Measurements from ENCODE around the gene MBNL1.

MBNL1 gene

DNA sequence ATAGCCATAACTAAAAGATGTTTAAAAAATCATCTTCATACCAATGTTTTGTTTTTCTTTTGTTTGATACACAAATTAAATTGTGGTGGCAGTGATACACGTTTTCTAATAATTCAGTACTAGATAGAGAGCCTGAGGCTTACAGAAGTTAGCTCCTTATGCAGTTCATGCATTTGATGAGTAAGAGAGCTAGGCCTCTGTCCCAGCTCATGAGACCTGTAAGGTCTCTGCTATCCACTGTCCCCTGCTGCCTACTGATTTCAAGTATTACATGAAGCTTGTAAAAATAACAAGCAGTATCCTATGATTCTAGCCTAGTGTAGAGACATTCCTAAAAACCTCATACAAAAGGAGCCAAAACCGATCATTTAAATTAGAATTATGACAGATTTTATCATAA lies 144.5 kb downstream of the MBNL1 start:
- CTCF ChIA-PET = interaction anchor here (0.6 kb wide), 1 partner anchor 26 kb away, joined by 9 read pairs; no protein-coding TSS in a partner anchor

DNA sequence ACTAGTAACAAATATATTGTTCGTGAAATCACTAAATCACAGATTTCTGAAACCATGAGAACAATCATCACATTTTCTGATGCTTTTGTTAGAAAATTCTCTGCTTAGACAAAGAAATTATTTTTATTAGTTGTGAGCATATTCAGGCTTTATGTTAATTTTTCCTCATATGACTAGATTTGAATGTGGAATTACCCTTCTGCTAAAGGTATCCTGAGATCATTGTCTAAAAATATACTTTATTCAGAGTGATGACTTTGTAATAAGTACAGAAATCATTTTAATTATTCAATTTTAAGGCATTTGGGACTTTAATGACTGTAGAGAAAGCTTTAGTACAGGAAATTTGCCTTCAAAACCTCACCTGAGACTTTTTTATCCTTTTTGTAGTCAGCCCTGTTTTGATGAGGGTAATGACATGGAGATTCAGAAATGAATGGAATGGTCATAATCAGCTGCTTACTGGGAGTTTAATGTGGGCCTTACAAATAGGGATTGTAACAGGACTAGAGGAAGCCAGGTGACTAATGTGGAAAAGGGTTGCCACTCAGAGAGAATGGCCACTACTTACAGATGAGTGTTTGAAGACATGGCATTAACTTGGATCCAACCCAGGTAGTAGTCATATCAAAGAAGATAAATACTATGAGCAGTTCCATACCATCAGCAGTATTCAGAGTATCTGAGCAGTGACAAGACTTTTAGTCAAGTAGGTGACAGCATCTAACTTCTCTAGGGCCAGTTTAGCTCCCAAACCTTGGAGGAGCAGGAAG lies 148.3 kb downstream of the MBNL1 start:
- no peak for TF ChIP-seq ARNT (IDR thresholded peaks at IDR 0.05)
- TF ChIP-seq FOXA1 (IDR thresholded peaks at IDR 0.05) = no peak
- TF ChIP-seq FOXM1 (IDR thresholded peaks at IDR 0.05; ENCODE audit: borderline replicate concordance) = no peak
- TF ChIP-seq SP1 (IDR thresholded peaks at IDR 0.05) = no peak
- TF ChIP-seq LEF1 (IDR thresholded peaks at IDR 0.05; ENCODE audit: borderline replicate concordance) = no peak
- no peak for TF ChIP-seq ELF4 (IDR thresholded peaks at IDR 0.05)
- no peak for TF ChIP-seq ZNF384 (IDR thresholded peaks at IDR 0.05)
- ChIA-PET POLR2A (no interaction called here), CTCF (no interaction called here)
- DNase-seq (ENCODE audit: extremely low spot score) = no peak

More for the DNA sequence above, 144.5 kb downstream of the MBNL1 start:
- TF ChIP-seq ELF4 (IDR thresholded peaks at IDR 0.05) = no peak
- no peak for TF ChIP-seq BHLHE40 (IDR thresholded peaks at IDR 0.05; ENCODE audit: borderline replicate concordance)
- TF ChIP-seq TARDBP (IDR thresholded peaks at IDR 0.05) = no peak
- no peak for DNase-seq (ENCODE audit: extremely low spot score)
- POLR2A ChIA-PET = no interaction called here

DNA sequence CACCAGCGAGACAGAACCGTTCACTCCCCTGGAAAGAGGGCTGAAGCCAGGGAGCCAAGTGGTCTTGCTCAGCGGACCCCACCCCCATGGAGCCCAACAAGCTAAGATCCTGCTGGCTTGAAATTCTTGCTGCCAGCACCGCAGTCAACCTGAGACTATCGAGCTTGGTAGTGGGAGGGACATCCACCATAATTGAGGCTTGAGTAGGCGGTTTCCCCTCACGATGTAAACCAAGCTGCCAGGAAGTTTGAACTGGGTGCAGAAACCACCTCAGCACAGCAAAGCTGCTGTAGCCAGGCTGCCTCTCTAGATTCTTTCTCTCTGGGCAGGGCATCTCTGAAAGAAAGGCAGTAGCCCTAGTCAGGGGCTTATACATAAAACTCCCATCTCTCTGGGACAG lies 151.0 kb downstream of the MBNL1 start:
- DNase-seq (ENCODE audit: extremely low spot score) = no peak
- ChIA-PET CTCF (no interaction called here), POLR2A (no interaction called here)
- TF ChIP-seq NFRKB (IDR thresholded peaks at IDR 0.05) (no peak), CTBP1 (IDR thresholded peaks at IDR 0.05; ENCODE audit: borderline replicate concordance) (no peak), BHLHE40 (IDR thresholded peaks at IDR 0.05; ENCODE audit: borderline replicate concordance) (no peak), FOXA1 (IDR thresholded peaks at IDR 0.05) (no peak), SUZ12 (IDR thresholded peaks at IDR 0.05) (no peak), FOXM1 (IDR thresholded peaks at IDR 0.05; ENCODE audit: borderline replicate concordance) (no peak), HDGF (IDR thresholded peaks at IDR 0.05; ENCODE audit: borderline replicate concordance) (no peak), LEF1 (IDR thresholded peaks at IDR 0.05; ENCODE audit: borderline replicate concordance) (no peak), SP1 (IDR thresholded peaks at IDR 0.05) (no peak), ARNT (IDR thresholded peaks at IDR 0.05) (no peak), TARDBP (IDR thresholded peaks at IDR 0.05) (no peak), L3MBTL2 (conservative IDR thresholded peaks at IDR 0.05) (no peak), ELF4 (IDR thresholded peaks at IDR 0.05) (no peak), FOXK2 (IDR thresholded peaks at IDR 0.05) (no peak), ZNF384 (IDR thresholded peaks at IDR 0.05) (no peak)
- TF ChIP-seq, protein P1, sequence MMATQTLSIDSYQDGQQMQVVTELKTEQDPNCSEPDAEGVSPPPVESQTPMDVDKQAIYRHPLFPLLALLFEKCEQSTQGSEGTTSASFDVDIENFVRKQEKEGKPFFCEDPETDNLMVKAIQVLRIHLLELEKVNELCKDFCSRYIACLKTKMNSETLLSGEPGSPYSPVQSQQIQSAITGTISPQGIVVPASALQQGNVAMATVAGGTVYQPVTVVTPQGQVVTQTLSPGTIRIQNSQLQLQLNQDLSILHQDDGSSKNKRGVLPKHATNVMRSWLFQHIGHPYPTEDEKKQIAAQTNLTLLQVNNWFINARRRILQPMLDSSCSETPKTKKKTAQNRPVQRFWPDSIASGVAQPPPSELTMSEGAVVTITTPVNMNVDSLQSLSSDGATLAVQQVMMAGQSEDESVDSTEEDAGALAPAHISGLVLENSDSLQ (IDR thresholded peaks at IDR 0.05) = no peak

DNA sequence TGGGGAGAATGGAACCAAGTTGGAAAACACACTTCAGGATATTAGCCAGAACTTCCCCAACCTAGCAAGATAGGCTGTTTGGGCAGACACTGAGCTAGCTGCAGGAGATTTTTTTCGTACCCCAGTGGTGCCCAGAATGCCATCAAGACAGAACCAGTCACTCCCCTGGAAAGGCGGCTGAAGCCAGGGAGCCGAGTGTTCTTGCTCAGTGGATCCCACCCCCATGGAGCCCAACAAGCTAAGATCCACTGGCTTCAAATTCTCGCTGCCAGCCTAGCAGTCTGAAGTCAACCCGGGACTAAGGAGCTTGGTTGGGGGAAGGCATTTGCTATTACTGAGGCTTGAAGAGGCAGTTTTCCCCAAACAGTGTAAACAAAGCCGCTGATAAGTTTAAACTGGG lies 152.4 kb downstream of the MBNL1 start:
- no peak for TF ChIP-seq TARDBP (IDR thresholded peaks at IDR 0.05)
- TF ChIP-seq, protein P1 (IDR thresholded peaks at IDR 0.05) = no peak
- ChIA-PET CTCF (no interaction called here), POLR2A (no interaction called here)
- DNase-seq (ENCODE audit: extremely low spot score) = no peak

DNA sequence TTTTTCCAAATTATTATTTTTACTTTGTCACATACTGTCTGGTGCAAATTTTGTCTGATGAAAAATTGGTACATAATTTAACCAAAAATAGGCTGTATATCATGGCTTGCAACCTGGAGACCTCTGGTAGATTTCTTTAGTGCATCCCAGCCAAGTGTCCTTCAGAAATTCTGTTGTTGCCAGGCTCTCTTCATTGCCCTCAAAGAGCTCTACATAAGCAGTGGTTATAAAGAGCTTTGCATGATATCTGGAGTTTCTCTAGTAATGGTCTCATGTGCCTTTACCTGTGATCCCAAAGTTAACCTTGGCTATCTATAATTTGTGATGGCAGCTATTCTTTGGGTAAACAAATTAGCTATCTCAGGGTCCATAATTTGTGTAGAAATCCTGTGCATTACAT lies 157.7 kb downstream of the MBNL1 start:
- ChIA-PET POLR2A (no interaction called here), CTCF (no interaction called here)
- TF ChIP-seq TARDBP (IDR thresholded peaks at IDR 0.05) (no peak), LEF1 (IDR thresholded peaks at IDR 0.05; ENCODE audit: borderline replicate concordance) (no peak), FOXM1 (IDR thresholded peaks at IDR 0.05; ENCODE audit: borderline replicate concordance) (no peak), ARNT (IDR thresholded peaks at IDR 0.05) (no peak), FOXK2 (IDR thresholded peaks at IDR 0.05) (no peak), SUZ12 (IDR thresholded peaks at IDR 0.05) (no peak), HDGF (IDR thresholded peaks at IDR 0.05; ENCODE audit: borderline replicate concordance) (no peak), FOXA1 (IDR thresholded peaks at IDR 0.05) (no peak), SP1 (IDR thresholded peaks at IDR 0.05) (no peak), ZNF384 (IDR thresholded peaks at IDR 0.05) (no peak), ELF4 (IDR thresholded peaks at IDR 0.05) (no peak), NFRKB (IDR thresholded peaks at IDR 0.05) (no peak), CTBP1 (IDR thresholded peaks at IDR 0.05; ENCODE audit: borderline replicate concordance) (no peak), L3MBTL2 (conservative IDR thresholded peaks at IDR 0.05) (no peak), BHLHE40 (IDR thresholded peaks at IDR 0.05; ENCODE audit: borderline replicate concordance) (no peak)
- TF ChIP-seq, protein P1 (IDR thresholded peaks at IDR 0.05) = no peak
- no peak for DNase-seq (ENCODE audit: extremely low spot score)

DNA sequence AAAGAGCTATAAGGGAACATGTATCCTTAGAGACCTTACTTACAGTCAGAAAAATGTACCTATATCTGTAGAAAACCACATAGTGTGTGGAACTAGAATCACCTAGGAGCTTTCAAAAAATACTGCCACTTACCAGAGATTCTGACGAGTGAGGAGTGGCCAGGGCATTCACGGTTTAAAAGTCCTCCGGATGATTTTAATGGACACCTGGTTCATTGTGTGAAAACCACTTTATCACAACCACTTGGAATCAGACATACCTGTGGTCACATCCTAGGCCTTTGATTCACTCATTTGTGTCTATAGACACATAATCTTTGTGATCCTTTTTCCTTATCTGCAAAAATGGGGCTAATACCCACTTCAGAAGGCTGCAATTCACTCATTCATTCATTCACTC lies 159.8 kb downstream of the MBNL1 start:
- CTCF ChIA-PET = no interaction called here
- POLR2A ChIA-PET = no interaction called here
- TF ChIP-seq TARDBP (IDR thresholded peaks at IDR 0.05) (no peak), FOXK2 (IDR thresholded peaks at IDR 0.05) (no peak), FOXA1 (IDR thresholded peaks at IDR 0.05) (no peak), ARNT (IDR thresholded peaks at IDR 0.05) (no peak), LEF1 (IDR thresholded peaks at IDR 0.05; ENCODE audit: borderline replicate concordance) (no peak), HDGF (IDR thresholded peaks at IDR 0.05; ENCODE audit: borderline replicate concordance) (no peak), BHLHE40 (IDR thresholded peaks at IDR 0.05; ENCODE audit: borderline replicate concordance) (no peak), FOXM1 (IDR thresholded peaks at IDR 0.05; ENCODE audit: borderline replicate concordance) (no peak), SUZ12 (IDR thresholded peaks at IDR 0.05) (no peak), SP1 (IDR thresholded peaks at IDR 0.05) (no peak), NFRKB (IDR thresholded peaks at IDR 0.05) (no peak), L3MBTL2 (conservative IDR thresholded peaks at IDR 0.05) (no peak), ELF4 (IDR thresholded peaks at IDR 0.05) (no peak), ZNF384 (IDR thresholded peaks at IDR 0.05) (no peak), CTBP1 (IDR thresholded peaks at IDR 0.05; ENCODE audit: borderline replicate concordance) (no peak)
- TF ChIP-seq, protein P1 (IDR thresholded peaks at IDR 0.05) = no peak
- DNase-seq (ENCODE audit: extremely low spot score) = no peak

All from HEK293T (cell line).